Stimulated activated CD8-positive, alpha-beta memory T cell treated with anti-CD3 and anti-CD28 coated beads, Interleukin-12 subunit alpha, Interleukin-12 subunit beta, amount 100 ng/mL, for 1 hour (primary cell): ENCODE results near the gene GRPEL1.

Experiments used
- DNase-seq: peaks from one replicate; pipeline ENCODE4 v3.0.0-alpha.2; 2020; ENCODE audit warnings: low read depth

The GRPEL1 gene

DNA sequence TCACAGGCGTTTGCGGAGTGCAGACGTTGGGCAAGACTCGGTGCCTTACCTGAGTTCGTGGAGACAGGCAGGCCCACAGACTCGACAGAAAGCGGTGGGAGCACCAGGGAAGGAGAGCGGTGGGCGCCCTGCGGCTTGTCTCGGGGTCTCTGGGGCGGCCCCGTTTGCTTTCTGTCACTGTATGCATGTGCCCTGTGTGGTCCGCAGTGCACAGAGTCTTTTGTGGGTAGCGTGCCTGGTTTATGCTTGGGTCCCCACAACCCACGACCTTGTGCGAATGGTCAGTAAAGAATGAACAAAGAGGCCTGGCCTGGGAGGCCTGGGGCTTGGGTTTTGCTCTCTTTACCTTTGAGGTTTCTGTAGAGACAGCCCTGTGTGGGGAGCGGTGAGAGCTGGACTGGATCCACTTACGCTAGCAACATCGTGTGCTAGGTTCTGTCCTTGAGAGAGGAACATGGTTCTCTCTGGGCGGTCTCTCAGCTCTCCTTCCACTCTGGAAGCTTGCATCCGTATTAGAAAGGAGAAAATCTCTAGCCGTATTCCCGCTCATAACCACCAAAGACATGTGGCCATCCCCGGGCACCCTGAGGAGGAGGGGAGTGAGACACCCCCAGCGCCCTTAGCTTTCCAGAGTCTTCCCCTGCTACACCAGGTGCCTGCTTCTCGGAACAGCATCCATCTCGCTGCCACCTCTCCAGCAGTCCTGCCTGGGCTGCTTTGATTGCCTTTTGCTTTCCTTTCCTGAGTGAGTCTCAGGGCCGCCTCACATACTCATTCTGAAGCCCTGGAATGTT lies 23.5 kb downstream of the GRPEL1 start:
- no peak for DNase-seq

- no peak for DNase-seq
Measured at GRCh38 chr4:7043284-7044136, 24.4 kb downstream of the GRPEL1 start, which contains the start of gene TADA2B. Gene TADA2B, plus strand, starts transcription at chr4:7043372. Its CDS starts 208 bp downstream, at chr4:7043580.

- peak; percentile 83 for DNase-seq
Measured at GRCh38 chr4:7042503-7043283, 25.2 kb downstream of the GRPEL1 start.

- no peak for DNase-seq
Measured at GRCh38 chr4:7041801-7042502, 25.9 kb downstream of the GRPEL1 start.

DNA sequence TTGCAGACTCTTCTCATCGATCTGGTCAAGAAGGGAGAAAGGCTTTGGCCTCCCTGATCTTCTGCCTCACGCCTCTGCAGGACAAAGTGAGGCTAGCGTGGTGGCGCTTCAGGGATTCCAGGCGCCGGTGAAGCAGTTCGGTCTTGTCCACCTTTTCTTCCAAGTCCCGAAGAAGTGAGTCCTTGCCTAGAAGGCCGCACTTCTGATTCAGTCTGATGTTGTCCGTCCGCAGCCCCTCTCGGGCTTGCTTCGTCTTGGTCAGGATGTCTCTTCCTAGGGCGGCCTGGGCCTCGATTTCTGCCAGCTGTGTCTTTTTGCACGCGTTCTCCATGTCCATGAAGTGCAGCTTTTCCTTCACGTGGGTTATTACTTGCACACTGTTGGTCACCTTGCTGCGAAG lies 26.6 kb downstream of the GRPEL1 start:
- no peak for DNase-seq

DNA sequence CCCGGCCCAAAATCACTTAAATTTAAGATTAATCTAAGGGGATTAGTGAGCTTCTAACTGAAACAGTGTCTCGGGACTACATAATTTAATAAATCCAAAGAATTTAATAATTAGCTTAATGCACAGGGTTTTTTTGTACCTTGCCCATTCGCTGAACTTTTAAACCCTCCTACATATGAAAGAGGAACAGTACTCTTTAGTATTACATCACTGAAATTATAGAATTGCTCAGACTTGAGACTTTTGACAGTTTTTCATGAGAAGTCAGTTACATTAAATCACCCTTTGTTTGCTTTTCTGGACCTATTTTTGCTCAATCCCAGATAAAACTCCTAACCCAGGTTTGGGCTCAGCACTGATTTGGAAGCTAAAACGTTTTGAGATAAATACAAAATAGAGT lies 27.1 kb downstream of the GRPEL1 start:
- DNase-seq = no peak

- DNase-seq = no peak
Measured at GRCh38 chr4:7037425-7037824, 30.4 kb downstream of the GRPEL1 start.

DNA sequence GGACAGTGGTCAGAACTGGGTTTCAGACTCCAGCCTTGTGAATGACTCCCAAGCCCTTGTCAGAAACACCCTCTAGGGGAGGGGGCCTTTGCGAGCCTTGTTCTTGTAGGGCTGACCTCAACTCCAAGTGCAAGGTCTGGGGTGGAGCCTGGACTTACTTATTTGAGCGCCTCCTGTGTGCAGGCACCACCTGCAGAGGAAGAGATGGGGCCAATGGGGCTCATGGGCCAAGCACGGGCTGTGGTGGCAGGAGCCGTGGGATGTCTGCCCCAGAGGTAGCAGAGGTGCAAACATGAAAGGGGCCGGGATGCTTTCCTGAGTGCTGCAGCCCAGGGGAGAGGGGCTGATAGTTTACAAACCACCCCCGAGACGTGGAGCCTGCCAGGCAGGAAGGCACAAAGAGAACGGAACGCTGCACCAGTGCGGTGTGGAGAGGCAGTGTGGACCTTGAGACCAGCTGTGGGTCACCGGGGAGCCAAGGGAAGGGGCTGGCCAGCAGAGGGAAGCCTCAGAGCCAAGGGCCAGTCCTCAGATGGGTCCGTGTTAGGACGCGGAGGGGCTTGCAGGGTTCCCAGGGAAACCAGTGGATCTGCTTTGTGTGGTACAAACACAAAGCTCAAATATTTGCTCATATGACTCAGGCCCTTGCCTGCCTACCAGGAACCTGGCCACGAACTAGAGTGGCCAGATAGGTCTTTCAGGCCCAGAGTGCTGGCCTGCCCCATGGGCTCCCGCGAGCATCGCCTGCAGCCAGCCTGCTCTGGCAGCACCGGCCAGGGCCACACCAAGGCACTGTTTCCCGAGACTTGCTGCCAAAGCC lies 33.4 kb downstream of the GRPEL1 start:
- no peak for DNase-seq

DNA sequence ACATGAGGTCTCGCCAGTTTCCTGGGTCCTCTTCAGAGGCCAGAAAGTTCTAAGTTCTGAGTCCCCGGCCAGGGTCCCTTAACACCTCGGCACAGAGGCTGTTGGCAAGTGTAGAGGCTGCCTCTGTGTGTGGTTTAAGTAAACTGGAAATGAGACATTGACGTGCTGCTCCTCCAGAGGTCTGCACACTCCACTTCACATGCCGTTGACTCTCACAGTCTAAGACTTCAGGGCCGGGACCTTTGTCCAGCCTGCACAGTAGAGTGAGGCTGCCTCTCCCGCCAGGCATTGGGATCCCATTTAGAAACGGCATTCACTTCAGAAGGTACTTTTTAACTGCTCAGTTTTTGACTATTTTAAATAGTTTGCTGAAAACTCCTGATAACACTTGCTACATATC lies 35.3 kb downstream of the GRPEL1 start:
- DNase-seq = no peak

GRCh38 chr4:7031558-7032449 lies 36.1 kb downstream of the GRPEL1 start:
- no peak for DNase-seq

DNA sequence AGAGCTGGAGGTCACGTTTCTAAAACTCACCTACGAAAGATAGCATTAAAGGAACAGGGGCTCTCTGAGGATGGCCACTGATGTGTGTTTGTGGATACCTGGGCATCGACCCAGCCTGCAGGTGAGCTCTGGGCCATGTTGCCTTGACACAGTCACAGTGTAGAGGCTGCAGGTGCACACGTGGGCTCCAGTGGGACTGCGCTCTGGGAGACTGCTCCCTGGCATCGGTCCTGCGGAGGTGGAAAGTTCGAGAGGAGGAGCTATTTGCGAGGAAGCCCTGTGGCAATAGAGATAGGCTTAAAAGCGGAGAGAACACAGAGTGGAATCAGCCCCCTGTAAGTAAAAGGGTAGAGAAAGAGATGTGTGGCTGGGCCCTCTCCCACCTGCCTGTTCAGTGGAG lies 37.0 kb downstream of the GRPEL1 start:
- no peak for DNase-seq

GRCh38 chr4:7029921-7030320 lies 37.9 kb downstream of the GRPEL1 start:
- DNase-seq = no peak

GRCh38 chr4:7029212-7029611 lies 38.7 kb downstream of the GRPEL1 start:
- no peak for DNase-seq

DNA sequence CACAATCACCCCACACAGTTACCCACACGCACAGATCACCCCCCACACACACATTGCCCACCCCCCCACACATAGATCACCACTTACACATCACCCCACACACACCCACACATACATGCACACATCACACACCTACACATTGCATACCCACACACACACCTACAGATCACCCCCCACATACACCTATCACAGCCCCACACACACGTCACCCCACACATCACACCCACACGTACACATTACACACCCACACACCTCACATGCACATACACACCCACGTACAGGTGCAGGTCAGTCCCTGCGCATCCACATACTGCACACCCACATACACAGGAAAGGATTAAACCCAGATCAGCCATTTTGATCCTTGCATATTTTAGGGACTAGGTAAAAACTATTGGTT lies 40.0 kb downstream of the GRPEL1 start:
- no peak for DNase-seq

GRCh38 chr4:7027284-7027683 lies 40.6 kb downstream of the GRPEL1 start:
- no peak for DNase-seq

DNA sequence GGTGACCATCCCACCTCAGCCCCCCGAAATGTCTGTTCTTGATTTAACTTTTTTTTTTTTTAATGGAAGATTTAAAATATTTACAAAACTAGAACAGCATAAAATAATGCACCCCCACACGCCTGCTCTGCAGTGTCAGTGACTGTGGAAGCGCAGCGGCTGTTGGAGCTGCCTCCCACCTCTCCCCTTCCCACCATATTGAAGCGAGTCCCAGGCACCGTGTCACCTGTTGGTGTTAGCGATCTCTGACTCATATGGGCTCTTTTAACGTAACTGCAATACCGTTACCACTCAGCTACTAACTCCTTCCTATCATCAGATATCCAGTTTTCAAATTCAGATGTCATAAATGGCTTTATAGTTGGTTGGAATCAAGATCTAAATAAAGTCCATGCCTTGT lies 41.8 kb downstream of the GRPEL1 start:
- no peak for DNase-seq

- DNase-seq = no peak
Measured at GRCh38 chr4:7025040-7025602, 42.7 kb downstream of the GRPEL1 start.

DNA sequence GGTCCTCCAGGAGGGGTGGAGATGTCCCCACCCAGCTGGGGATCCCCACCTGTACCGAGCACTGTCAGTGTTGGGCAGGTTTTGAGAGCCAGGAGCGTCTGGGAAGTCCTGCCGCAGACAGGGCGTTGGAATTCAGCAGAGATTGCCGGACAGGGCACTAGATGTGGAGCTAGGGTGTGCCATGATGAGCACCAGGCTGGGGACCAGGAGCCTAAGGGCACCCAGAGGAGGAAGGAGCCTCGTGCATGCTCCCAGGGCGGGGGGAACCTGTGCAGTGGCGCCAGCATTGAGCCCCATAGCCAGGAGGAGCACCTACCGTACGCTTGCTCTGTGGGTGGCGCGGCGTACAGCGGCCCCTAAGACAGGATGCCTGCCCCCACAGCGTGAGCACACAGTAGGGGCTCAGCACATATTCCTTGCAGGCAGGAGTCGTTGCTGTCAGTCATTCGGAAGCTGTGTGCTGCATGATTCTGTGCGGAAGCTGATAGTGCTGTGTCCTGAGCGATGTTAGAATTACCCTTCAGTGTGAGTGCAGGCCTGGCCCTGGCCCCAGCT lies 43.5 kb downstream of the GRPEL1 start:
- DNase-seq = no peak

DNA sequence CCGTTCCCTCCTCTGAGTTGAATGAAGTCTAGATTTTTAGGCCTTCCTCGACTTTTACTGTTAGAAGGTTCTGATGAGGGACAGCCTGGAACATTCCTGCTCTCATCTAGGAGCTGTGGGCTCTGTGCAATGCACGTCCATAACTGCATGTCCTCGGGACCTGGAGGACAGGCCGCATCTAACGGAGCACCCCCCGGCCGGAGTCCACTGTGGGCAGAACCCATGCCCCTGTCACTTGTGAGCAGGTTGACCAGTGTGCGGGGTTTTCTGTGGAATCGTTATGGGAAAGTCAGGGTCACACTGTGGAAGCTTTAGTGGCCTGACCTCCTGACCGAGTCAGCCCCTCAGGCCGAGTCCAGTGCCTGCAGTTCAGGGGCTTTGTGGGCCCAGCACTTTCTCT lies 44.0 kb downstream of the GRPEL1 start:
- no peak for DNase-seq
